Measurements from ENCODE around the gene MACF1. TPM values are rescaled to one million over a fixed set of nuclear protein-coding genes. Genes with fewer than 3 reads are reported as not detected.
A peak's percentile ranks its signal among the peaks of the same experiment; 100 is the strongest.

The MACF1 gene
- total RNA-seq, 4 donors from 2014 or later: 82.1 to 247 (median 154) TPM

- peak in 2 of 4 donors; percentile 12 to 52 for TF ChIP-seq POLR2A (IDR thresholded peaks at IDR 0.05)
- TF ChIP-seq CTCF (IDR thresholded peaks at IDR 0.05): peak in 1 of 6 experiments; percentile 3
- no peak for DNase-seq
- Histone ChIP-seq H3K4me3 (peak overlapping the region; percentile 74 to 88 (median 84)), H3K4me1 (peaks cover 37 to 78% (median 48%) of the 10 kb centered on the region in 3 donors), H3K9me3 (no peaks in the 10 kb centered on the region), H3K27me3 (no peaks in the 10 kb centered on the region), H3K36me3 (peaks cover 0 to 9% (median 0%) of the 10 kb centered on the region in 3 donors), H3K27ac (peak overlapping the region; percentile 83 to 95 (median 92))
- intact Hi-C loops (cut with DNase I): no loop called here
- 10 to 15% methylated on average over 17 to 24 of the region's 38 CpGs for WGBS, 2 donors
Measured at GRCh38 chr1:39407896-39408640, 203.6 kb downstream of the MACF1 start.

- DNase-seq: peak; percentile 43
- TF ChIP-seq POLR2A (IDR thresholded peaks at IDR 0.05) (no peak), CTCF (IDR thresholded peaks at IDR 0.05) (no peak)
- intact Hi-C loops (cut with DNase I): no loop called here
- Histone ChIP-seq H3K9me3 (no peaks in the 10 kb centered on the region), H3K4me3 (peak overlapping the region; percentile 74 to 88 (median 84)), H3K27me3 (no peaks in the 10 kb centered on the region), H3K4me1 (peaks cover 39 to 82% (median 49%) of the 10 kb centered on the region in 3 donors), H3K27ac (peak overlapping the region; percentile 83 to 95 (median 92)), H3K36me3 (peaks cover 0 to 12% (median 0%) of the 10 kb centered on the region in 3 donors)
- 0% methylated on average over 28 of the region's 53 CpGs; no CpG with 5 or more reads in 1 of the 2 donors for WGBS, 2 donors
Measured at GRCh38 chr1:39408641-39409054, 204.2 kb downstream of the MACF1 start.

- no peak for DNase-seq
- Histone ChIP-seq H3K27me3 (no peaks in the 10 kb centered on the region), H3K9me3 (no peaks in the 10 kb centered on the region), H3K4me1 (peaks cover 44 to 88% (median 55%) of the 10 kb centered on the region in 3 donors), H3K36me3 (peaks cover 0 to 17% (median 0%) of the 10 kb centered on the region in 3 donors), H3K4me3 (peak overlapping the region; percentile 74 to 88 (median 84)), H3K27ac (peak overlapping the region; percentile 83 to 95 (median 92))
- TF ChIP-seq CTCF (IDR thresholded peaks at IDR 0.05): no peak
- TF ChIP-seq POLR2A (IDR thresholded peaks at IDR 0.05): peak in 2 of 4 donors; percentile 43 to 49
- intact Hi-C loops (cut with DNase I): no loop called here
- 4 to 7% methylated on average over 2 to 9 of the region's 71 CpGs for WGBS, 2 donors
Measured at GRCh38 chr1:39409055-39409816, 204.7 kb downstream of the MACF1 start.

GRCh38 chr1:39410915-39411436 lies 206.5 kb downstream of the MACF1 start:
- Histone ChIP-seq H3K4me1 (peaks cover 39 to 89% (median 51%) of the 10 kb centered on the region in 3 donors), H3K9me3 (no peaks in the 10 kb centered on the region), H3K36me3 (peaks cover 0 to 22% (median 0%) of the 10 kb centered on the region in 3 donors), H3K27me3 (no peaks in the 10 kb centered on the region), H3K4me3 (peak overlapping the region in 2 of 4 donors; percentile 82 to 88), H3K27ac (peak overlapping the region in 3 of 4 donors; percentile 51 to 93 (median 57))
- 15 to 28% methylated on average over 3 of the region's 3 CpGs for WGBS, 2 donors
- TF ChIP-seq POLR2A (IDR thresholded peaks at IDR 0.05) (no peak), CTCF (IDR thresholded peaks at IDR 0.05) (peak in 5 of 6 experiments; percentile 54 to 83 (median 69))
- intact Hi-C loops (cut with DNase I): no loop called here
- DNase-seq: no peak
